SK-N-SH treated with all-trans-retinoic acid at 6 μM for 48 hours (cell line): ENCODE measurements around the gene LIG1.
A peak's percentile ranks its signal among the peaks of the same experiment; 100 is the strongest.

Experiments used
- ATAC-seq: fragments of 200-7000 bp; cut with Tn5 transposase; 3 replicates; pipeline ENCODE4 v1.9.1; 2020; ENCODE audit warnings: mild to moderate bottlenecking, moderate library complexity
- ARNTL ChIP-seq: fragments of 450-650 bp; formaldehyde crosslinking; IDR thresholded peaks from 2 replicates; pipeline ENCODE4 v1.5.0; 2020; ENCODE audit warnings: low read depth, mild to moderate bottlenecking, moderate library complexity, borderline replicate concordance
- BACH2 ChIP-seq: fragments of 250-450 bp; sonication (Bioruptor Pico); IDR thresholded peaks from 2 replicates; pipeline ENCODE4 v1.9.0; 2021; ENCODE audit warnings: mild to moderate bottlenecking, borderline replicate concordance
- CSDC2 ChIP-seq: fragments of 250-450 bp; sonication (Bioruptor Pico); IDR thresholded peaks from 2 replicates; pipeline ENCODE4 v1.5.0; 2020; ENCODE audit warnings: mild to moderate bottlenecking, moderate library complexity
- GLIS3 ChIP-seq: fragments of 250-450 bp; sonication (Bioruptor Pico); IDR thresholded peaks from 2 replicates; pipeline ENCODE4 v1.5.0; 2020; ENCODE audit warnings: mild to moderate bottlenecking, moderate library complexity
- ISL1 ChIP-seq: fragments of 250-450 bp; sonication (Bioruptor Pico); IDR thresholded peaks from 2 replicates; pipeline ENCODE4 v2.1.2; 2022; ENCODE audit warnings: mild to moderate bottlenecking, moderate library complexity
- OSR1 ChIP-seq: fragments of 250-450 bp; sonication (Bioruptor Pico); IDR thresholded peaks from 2 replicates; pipeline ENCODE4 v1.8.0; 2022; ENCODE audit warnings: moderate library complexity, mild to moderate bottlenecking, inconsistent platforms
- PPARA ChIP-seq: fragments of 250-450 bp; sonication (Bioruptor Pico); IDR thresholded peaks from 2 replicates; pipeline ENCODE4 v1.5.0; 2020; ENCODE audit warnings: mild to moderate bottlenecking, borderline replicate concordance
- RARB ChIP-seq: fragments of 250-450 bp; sonication (Bioruptor Pico); IDR thresholded peaks from 2 replicates; pipeline ENCODE4 v1.8.0; 2021; ENCODE audit warnings: mild to moderate bottlenecking, moderate library complexity
- SNAI2 ChIP-seq: fragments of 250-450 bp; sonication (Bioruptor Pico); IDR thresholded peaks from 2 replicates; pipeline ENCODE4 v1.5.0; 2020; ENCODE audit warnings: mild to moderate bottlenecking, moderate library complexity
- TCF4 ChIP-seq: fragments of 250-450 bp; sonication (Bioruptor Pico); IDR thresholded peaks from 2 replicates; pipeline ENCODE4 v1.8.0; 2021; ENCODE audit warnings: mild to moderate bottlenecking, moderate library complexity, borderline replicate concordance
- TOX ChIP-seq: fragments of 250-450 bp; sonication (Bioruptor Pico); IDR thresholded peaks from 2 replicates; pipeline ENCODE4 v1.8.0; 2021; ENCODE audit warnings: mild to moderate bottlenecking, moderate library complexity, borderline replicate concordance
- ZC3H10 ChIP-seq: fragments of 250-450 bp; sonication (Bioruptor Pico); IDR thresholded peaks from 2 replicates; pipeline ENCODE4 v1.5.1; 2021; ENCODE audit warnings: mild to moderate bottlenecking, moderate library complexity
- ZFP3 ChIP-seq: fragments of 250-450 bp; sonication (Bioruptor Pico); IDR thresholded peaks from 2 replicates; pipeline ENCODE4 v1.5.0; 2020; ENCODE audit warnings: mild to moderate bottlenecking, moderate library complexity
- ZFP30 ChIP-seq: fragments of 450-650 bp; formaldehyde crosslinking; IDR thresholded peaks from 2 replicates; pipeline ENCODE4 v1.5.0; 2022; ENCODE audit warnings: mild to moderate bottlenecking, moderate library complexity
- ZNF565 ChIP-seq: fragments of 450-650 bp; formaldehyde crosslinking; conservative IDR thresholded peaks from 2 replicates; pipeline ENCODE4 v1.5.0; 2020; ENCODE audit warnings: low read depth, mild to moderate bottlenecking, moderate library complexity
- ZNF8 ChIP-seq: fragments of 450-650 bp; formaldehyde crosslinking; IDR thresholded peaks from 2 replicates; pipeline ENCODE4 v1.5.0; 2020; ENCODE audit warnings: mild to moderate bottlenecking, moderate library complexity
- TF ChIP-seq, protein P1 (sequence below): fragments of 250-450 bp; sonication (Bioruptor Pico); IDR thresholded peaks from 2 replicates; pipeline ENCODE4 v1.5.1; 2021; ENCODE audit warnings: mild to moderate bottlenecking, moderate library complexity
- TF ChIP-seq, protein P2 (sequence below): fragments of 250-450 bp; sonication (Bioruptor Pico); IDR thresholded peaks from 2 replicates; pipeline ENCODE4 v1.8.0; 2020; ENCODE audit warnings: mild to moderate bottlenecking, moderate library complexity, borderline replicate concordance

The LIG1 gene

DNA sequence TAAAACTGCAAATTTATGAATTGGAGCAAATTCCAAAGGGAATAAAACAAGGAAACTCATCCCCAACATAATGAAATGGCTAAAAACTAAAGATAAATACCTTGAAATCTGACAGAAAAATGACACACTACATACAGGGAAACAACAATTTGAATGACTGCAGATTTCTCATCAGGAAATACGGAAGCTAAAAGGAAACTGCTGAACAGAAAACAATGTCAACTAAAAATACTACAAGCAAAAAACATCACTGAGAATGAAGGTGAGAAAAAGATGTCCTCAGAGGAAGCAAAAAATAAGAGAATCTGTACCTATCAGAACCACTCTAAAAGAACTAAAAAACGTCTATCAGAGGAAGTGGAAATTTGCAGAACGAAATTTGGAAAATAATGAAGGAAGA, 39.9 kb upstream of the LIG1 start:
- no peak for TF ChIP-seq OSR1
- TF ChIP-seq ZFP3 (CRISPR knock-in tag), result no peak
- TF ChIP-seq PPARA (CRISPR knock-in tag), result no peak
- no peak for TF ChIP-seq ZC3H10 (CRISPR knock-in tag)
- ATAC-seq, result no peak

DNA sequence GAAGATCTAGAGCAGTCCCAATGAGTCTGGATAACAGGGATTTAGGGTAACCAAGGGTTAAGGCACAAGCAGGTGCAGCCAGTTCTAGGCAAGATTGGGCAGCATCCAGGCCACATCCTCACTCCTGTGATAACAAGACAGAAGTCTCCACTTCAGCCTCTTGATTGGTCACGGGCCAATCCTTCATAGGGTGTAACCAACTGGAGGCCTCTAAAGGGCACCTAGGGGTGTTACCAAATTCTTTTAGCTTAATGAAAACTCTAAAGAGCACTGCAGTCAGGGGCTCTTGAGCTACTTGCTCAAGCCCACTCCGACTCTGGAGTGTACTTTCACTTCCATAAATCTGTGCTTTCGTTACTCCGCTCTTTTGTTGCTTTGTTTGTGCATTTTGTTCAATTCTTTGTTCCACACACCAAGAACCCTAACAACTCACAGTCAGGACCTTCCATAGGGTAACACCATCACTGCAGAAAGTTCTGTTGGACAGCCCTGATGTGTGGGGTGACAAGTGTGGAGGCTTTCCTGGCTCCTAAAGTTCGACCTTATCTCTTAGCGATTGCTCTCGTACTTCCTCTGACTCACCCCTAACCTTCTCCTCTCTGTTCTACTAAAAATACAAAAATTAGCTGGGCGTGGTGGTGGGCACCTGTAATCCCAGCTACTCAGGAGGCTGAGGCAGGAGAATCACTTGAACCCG, 36.4 kb upstream of the LIG1 start:
- TF ChIP-seq SNAI2 (no peak), GLIS3 (CRISPR knock-in tag) (no peak), ZNF565 (CRISPR knock-in tag) (no peak), ZFP30 (no peak), ZC3H10 (CRISPR knock-in tag) (no peak), OSR1 (no peak), ZFP3 (CRISPR knock-in tag) (no peak), RARB (CRISPR knock-in tag) (no peak), ZNF8 (CRISPR knock-in tag) (no peak), BACH2 (CRISPR knock-in tag) (no peak), TCF4 (CRISPR knock-in tag) (no peak), PPARA (CRISPR knock-in tag) (no peak), CSDC2 (CRISPR knock-in tag) (no peak), ARNTL (CRISPR knock-in tag) (no peak)
- TF ChIP-seq, protein P1, sequence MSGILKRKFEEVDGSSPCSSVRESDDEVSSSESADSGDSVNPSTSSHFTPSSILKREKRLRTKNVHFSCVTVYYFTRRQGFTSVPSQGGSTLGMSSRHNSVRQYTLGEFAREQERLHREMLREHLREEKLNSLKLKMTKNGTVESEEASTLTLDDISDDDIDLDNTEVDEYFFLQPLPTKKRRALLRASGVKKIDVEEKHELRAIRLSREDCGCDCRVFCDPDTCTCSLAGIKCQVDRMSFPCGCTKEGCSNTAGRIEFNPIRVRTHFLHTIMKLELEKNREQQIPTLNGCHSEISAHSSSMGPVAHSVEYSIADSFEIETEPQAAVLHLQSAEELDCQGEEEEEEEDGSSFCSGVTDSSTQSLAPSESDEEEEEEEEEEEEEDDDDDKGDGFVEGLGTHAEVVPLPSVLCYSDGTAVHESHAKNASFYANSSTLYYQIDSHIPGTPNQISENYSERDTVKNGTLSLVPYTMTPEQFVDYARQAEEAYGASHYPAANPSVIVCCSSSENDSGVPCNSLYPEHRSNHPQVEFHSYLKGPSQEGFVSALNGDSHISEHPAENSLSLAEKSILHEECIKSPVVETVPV (CRISPR knock-in tag), result no peak
- TF ChIP-seq, protein P2, sequence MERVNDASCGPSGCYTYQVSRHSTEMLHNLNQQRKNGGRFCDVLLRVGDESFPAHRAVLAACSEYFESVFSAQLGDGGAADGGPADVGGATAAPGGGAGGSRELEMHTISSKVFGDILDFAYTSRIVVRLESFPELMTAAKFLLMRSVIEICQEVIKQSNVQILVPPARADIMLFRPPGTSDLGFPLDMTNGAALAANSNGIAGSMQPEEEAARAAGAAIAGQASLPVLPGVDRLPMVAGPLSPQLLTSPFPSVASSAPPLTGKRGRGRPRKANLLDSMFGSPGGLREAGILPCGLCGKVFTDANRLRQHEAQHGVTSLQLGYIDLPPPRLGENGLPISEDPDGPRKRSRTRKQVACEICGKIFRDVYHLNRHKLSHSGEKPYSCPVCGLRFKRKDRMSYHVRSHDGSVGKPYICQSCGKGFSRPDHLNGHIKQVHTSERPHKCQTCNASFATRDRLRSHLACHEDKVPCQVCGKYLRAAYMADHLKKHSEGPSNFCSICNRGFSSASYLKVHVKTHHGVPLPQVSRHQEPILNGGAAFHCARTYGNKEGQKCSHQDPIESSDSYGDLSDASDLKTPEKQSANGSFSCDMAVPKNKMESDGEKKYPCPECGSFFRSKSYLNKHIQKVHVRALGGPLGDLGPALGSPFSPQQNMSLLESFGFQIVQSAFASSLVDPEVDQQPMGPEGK (CRISPR knock-in tag), result no peak
- ATAC-seq, result no peak

DNA sequence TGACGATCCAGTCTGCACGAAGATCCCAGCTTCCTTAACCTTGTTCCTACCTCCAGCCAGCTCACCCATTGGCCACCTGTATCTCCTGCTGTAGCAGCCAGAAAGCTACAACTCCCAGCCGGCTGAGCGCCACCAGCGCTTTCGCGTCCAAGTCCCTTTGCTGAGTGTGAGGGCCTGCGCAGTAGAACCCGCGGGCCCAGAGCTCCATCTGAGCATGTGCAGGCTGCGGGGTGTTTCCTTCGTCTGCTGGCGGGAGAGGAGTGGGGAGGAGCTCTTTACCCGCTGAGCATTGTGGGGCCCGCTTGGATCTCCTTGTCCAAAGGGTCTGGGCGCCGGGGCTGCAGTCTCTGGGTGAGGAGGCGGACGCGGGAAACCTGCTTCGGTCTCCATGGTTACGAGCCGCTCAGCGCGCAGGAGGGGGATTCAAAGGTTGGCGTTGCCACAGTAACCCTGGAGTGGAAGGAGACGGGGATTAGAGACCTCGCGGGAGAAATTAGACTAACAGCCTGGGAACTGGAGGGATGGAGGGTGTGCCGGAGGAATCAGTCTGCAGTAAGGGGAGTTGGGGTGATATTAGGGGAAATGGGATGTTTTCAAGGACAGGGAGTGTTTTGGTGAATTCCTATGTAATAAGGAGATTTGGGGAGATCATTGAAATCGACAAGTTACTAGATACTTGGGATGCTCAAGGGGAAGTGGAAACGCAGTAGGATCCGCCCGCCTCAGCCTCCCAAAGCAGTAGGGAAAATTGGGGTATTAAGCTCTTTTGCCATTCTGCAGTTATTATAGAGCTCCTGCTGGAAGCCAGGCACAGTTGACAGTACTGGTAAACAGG, 33.9 kb upstream of the LIG1 start:
- ATAC-seq, result peak; percentile 99
- TF ChIP-seq, protein P2 (CRISPR knock-in tag), result peak; percentile 69
- TF ChIP-seq PPARA (CRISPR knock-in tag) (no peak), RARB (CRISPR knock-in tag) (peak; percentile 82; the same call in 1 of the 2 replicates), ZNF565 (CRISPR knock-in tag) (no peak), ISL1 (CRISPR knock-in tag) (no peak), GLIS3 (CRISPR knock-in tag) (peak; percentile 65; the same call in 1 of the 2 replicates), CSDC2 (CRISPR knock-in tag) (no peak), ZFP3 (CRISPR knock-in tag) (0 out of 2 replicates have a peak, but pooled peaks have one; percentile 39), TCF4 (CRISPR knock-in tag) (no peak), ARNTL (CRISPR knock-in tag) (no peak), OSR1 (no peak), TOX (CRISPR knock-in tag) (peak; percentile 30; the same call in 1 of the 2 replicates)
- TF ChIP-seq, protein P1 (CRISPR knock-in tag), result no peak
